OCI-LY7 (cell line): ENCODE measurements around the gene LAMA2. TPM values are rescaled to one million over a fixed set of nuclear protein-coding genes. Genes with fewer than 3 reads are reported as not detected.

Source experiments
- BruUV-seq: library from RNA; stranded (reverse); fragments of 400-500 nt; replicated peaks from 2 replicates; lab custom pipeline; 2021; lab: Mats Ljungman, UMichigan
- CTCF ChIA-PET: fragments of 300-600 bp; sonication (Branson Sonifier 250); formaldehyde crosslinking; loops from one replicate; lab custom pipeline; 2022; ENCODE audit warnings: antibody characterized with exemption; ENCODE audit not compliant: unreplicated experiment; lab: Charles Lee
- POLR2A ChIA-PET: fragments of 300-600 bp; sonication (Branson Sonifier 250); formaldehyde crosslinking; loops from one replicate; lab custom pipeline; 2022; ENCODE audit warnings: antibody characterized with exemption; lab: Charles Lee
- DNase-seq: peaks from one replicate; pipeline ENCODE4 v3.0.0-alpha.2; 2015; ENCODE audit warnings: low spot score
- H2AFZ ChIP-seq: fragments of 200-600 bp; sonication (generic), shearing (Covaris generic); 2 replicates; pipeline ENCODE4 v1.6.1; 2014; ENCODE audit warnings: mild to moderate bottlenecking, antibody characterized with exemption, low read length, moderate library complexity
- H3K27ac ChIP-seq: fragments of 200-600 bp; sonication (generic); 2 replicates; pipeline ENCODE4 v1.5.1; 2014; ENCODE audit warnings: mixed run types, low read depth, mild to moderate bottlenecking, moderate library complexity, low read length, inconsistent platforms; ENCODE audit not compliant: poor library complexity, severe bottlenecking
- H3K36me3 ChIP-seq: fragments of 200-600 bp; sonication (generic); 2 replicates; pipeline ENCODE4 v1.6.1; 2014; ENCODE audit warnings: mild to moderate bottlenecking, antibody characterized with exemption, low read length, moderate library complexity, mixed read lengths; ENCODE audit not compliant: insufficient read depth
- H3K4me1 ChIP-seq: fragments of 200-600 bp; sonication (generic); 2 replicates; pipeline ENCODE4 v1.5.1; 2014; ENCODE audit warnings: mild to moderate bottlenecking, low read length; ENCODE audit not compliant: insufficient read depth, poor library complexity, severe bottlenecking
- H3K4me2 ChIP-seq: fragments of 200-600 bp; sonication (generic); 2 replicates; pipeline ENCODE4 v1.6.1; 2014; ENCODE audit warnings: mild to moderate bottlenecking, low read length
- H3K4me3 ChIP-seq: fragments of 200-600 bp; sonication (generic); 2 replicates; pipeline ENCODE4 v1.5.1; 2014; ENCODE audit warnings: mild to moderate bottlenecking, low read depth, low read length; ENCODE audit not compliant: poor library complexity, severe bottlenecking
- H3K79me2 ChIP-seq: fragments of 200-600 bp; sonication (generic); 2 replicates; pipeline ENCODE4 v1.6.1; 2016; ENCODE audit warnings: low read depth, mild to moderate bottlenecking, low read length, moderate library complexity, mixed read lengths; ENCODE audit not compliant: insufficient read depth
- H3K9me2 ChIP-seq: fragments of 200-600 bp; sonication (generic); 2 replicates; pipeline ENCODE4 v1.6.1; 2016; ENCODE audit warnings: mild to moderate bottlenecking, low read length, mixed read lengths; ENCODE audit not compliant: insufficient read depth
- H3K9me3 ChIP-seq: fragments of 200-600 bp; sonication (generic); 2 replicates; pipeline ENCODE4 v1.6.1; 2014; ENCODE audit warnings: mild to moderate bottlenecking, mixed run types, low read length, mixed read lengths
- H4K20me1 ChIP-seq: fragments of 200-600 bp; sonication (generic); 2 replicates; pipeline ENCODE4 v1.6.1; 2014; ENCODE audit warnings: mild to moderate bottlenecking, antibody characterized with exemption, low read length, moderate library complexity, mixed read lengths; ENCODE audit not compliant: insufficient read depth
- EZH2phosphoT487 ChIP-seq: fragments of 200-600 bp; sonication (generic); IDR thresholded peaks from 2 replicates; pipeline ENCODE4 v1.6.1; 2018; ENCODE audit warnings: low read depth, borderline replicate concordance, mild to moderate bottlenecking, mixed run types, antibody characterized with exemption, low read length, moderate library complexity, mixed read lengths
- intact Hi-C: fragments of 100-400 bp; cut with micrococcal nuclease; formaldehyde crosslinking; loops from one replicate; pipeline ENCODE4 v1.10.0; 2022; ENCODE audit not compliant: unreplicated experiment
- total RNA-seq, 2 experiments: library from RNA; depleted of rRNA in 1 of 2; stranded (reverse); fragments of >200 nt in 1 of 2; shearing (Covaris generic) in 1 of 2; gene quantifications; 2 replicates each; pipeline ENCODE4 v1.2.3, GENCODE V29; 2014 to 2022
- TF ChIP-seq, protein P1 (sequence below): fragments of 200-600 bp; sonication (generic); conservative IDR thresholded peaks from 2 replicates; pipeline ENCODE4 v1.5.1; 2014; ENCODE audit warnings: mild to moderate bottlenecking, antibody characterized with exemption, low read length, moderate library complexity, mixed read lengths

LAMA2 gene
- total RNA-seq, 2 experiments from 2014 or later, result not detected

DNA sequence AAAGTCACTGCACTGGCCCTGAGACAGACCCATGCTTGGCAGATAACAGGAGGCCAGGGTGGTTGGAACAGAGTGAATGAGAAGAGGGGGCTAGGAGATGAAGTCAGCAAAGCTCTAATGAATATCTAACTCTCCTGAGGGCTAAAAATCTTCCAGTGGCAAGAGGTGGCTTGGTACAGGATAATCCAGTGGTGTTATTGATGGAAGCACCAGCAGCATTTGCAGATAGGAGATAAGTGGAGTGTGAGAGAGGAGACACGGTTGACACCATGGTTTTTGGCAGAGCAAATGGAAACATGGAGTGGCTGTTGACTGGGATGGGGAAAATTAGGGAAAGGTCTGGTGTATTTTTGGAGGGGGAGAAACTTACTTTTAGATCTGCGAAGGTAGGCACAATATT lies 464.0 kb downstream of the LAMA2 start:
- H3K4me3 ChIP-seq, result no peak overlapping the region
- no peak for DNase-seq
- H3K79me2 ChIP-seq, result no peaks in the 10 kb centered on the region
- TF ChIP-seq, protein P1, sequence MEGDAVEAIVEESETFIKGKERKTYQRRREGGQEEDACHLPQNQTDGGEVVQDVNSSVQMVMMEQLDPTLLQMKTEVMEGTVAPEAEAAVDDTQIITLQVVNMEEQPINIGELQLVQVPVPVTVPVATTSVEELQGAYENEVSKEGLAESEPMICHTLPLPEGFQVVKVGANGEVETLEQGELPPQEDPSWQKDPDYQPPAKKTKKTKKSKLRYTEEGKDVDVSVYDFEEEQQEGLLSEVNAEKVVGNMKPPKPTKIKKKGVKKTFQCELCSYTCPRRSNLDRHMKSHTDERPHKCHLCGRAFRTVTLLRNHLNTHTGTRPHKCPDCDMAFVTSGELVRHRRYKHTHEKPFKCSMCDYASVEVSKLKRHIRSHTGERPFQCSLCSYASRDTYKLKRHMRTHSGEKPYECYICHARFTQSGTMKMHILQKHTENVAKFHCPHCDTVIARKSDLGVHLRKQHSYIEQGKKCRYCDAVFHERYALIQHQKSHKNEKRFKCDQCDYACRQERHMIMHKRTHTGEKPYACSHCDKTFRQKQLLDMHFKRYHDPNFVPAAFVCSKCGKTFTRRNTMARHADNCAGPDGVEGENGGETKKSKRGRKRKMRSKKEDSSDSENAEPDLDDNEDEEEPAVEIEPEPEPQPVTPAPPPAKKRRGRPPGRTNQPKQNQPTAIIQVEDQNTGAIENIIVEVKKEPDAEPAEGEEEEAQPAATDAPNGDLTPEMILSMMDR, result no peak
- TF ChIP-seq EZH2phosphoT487, result no peak
- H4K20me1 ChIP-seq, result no peaks in the 10 kb centered on the region
- H3K4me1 ChIP-seq, result no peaks in the 10 kb centered on the region
- ChIA-PET POLR2A (no interaction called here), CTCF (no interaction called here)
- BruUV-seq, result no TSS peak
- no peaks in the 10 kb centered on the region for H3K9me2 ChIP-seq
- H3K36me3 ChIP-seq, result no peaks in the 10 kb centered on the region
- H2AFZ ChIP-seq, result no peak overlapping the region
- no peaks in the 10 kb centered on the region for H3K9me3 ChIP-seq
- intact Hi-C loops, result no loop called here
- no peak overlapping the region for H3K4me2 ChIP-seq
- H3K27ac ChIP-seq, result no peak overlapping the region

DNA sequence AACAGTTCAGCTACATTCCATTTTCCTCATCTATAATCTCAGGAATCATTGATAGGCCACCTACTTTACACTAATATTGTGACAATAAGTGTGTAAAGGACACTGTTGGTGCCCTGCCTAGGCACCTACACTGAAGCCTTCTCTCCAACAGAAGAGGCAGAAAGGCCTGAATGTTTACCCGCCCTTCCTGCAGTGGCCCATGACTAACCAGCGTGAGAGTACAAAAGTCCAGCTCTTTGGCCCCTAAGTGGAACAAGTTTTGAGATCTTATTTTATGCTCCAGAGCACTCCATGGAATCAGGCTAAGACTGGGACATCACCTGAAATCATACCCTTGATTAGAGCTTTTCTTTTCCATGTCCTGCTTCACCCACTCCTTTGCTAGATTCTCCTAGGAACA lies 467.3 kb downstream of the LAMA2 start:
- CTCF ChIA-PET, result no interaction called here
- Histone ChIP-seq H3K9me3 (no peaks in the 10 kb centered on the region), H3K27ac (no peak overlapping the region), H3K4me2 (no peak overlapping the region), H3K36me3 (no peaks in the 10 kb centered on the region), H3K4me3 (no peak overlapping the region), H2AFZ (no peak overlapping the region), H3K9me2 (no peaks in the 10 kb centered on the region), H3K4me1 (no peaks in the 10 kb centered on the region), H4K20me1 (no peaks in the 10 kb centered on the region), H3K79me2 (no peaks in the 10 kb centered on the region)
- POLR2A ChIA-PET, result interaction anchor here (0.7 to 2.2 kb wide), 7 partner anchors 11 to 508 kb away, joined by 3 to 7 read pairs (median 4); no protein-coding TSS in a partner anchor
- no peak for TF ChIP-seq EZH2phosphoT487
- TF ChIP-seq, protein P1, result no peak
- intact Hi-C loops, result no loop called here
- no TSS peak for BruUV-seq
- no peak for DNase-seq

DNA sequence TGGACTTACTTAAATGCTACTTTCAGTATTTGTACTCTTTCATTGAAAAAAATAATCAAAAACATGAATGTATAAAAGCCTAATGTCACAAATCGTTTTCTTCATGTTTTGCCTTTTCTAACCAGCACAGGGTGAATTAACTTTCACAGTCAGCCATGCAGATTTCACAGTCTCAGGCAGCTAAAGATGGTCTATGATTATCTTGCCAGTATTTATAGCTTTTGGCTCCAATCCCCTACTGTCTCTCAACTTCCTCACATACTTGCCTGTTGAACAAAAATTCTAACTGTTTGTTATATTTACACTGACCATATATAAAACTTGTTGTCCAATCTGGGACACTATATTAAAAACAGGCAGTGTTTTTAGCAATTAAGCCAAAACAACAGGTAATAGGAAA lies 468.9 kb downstream of the LAMA2 start:
- H3K36me3 ChIP-seq, result no peaks in the 10 kb centered on the region
- intact Hi-C loops, result no loop called here
- CTCF ChIA-PET, result interaction anchor here (1.0 kb wide), 1 partner anchor 12 kb away, joined by 3 read pairs; no protein-coding TSS in a partner anchor
- POLR2A ChIA-PET, result interaction anchor here (0.7 to 1.8 kb wide), 4 partner anchors 12 to 1751 kb away, joined by 3 to 7 read pairs (median 4); no protein-coding TSS in a partner anchor
- H3K9me3 ChIP-seq, result no peaks in the 10 kb centered on the region
- no peaks in the 10 kb centered on the region for H3K9me2 ChIP-seq
- no peak overlapping the region for H3K27ac ChIP-seq
- no peaks in the 10 kb centered on the region for H3K4me1 ChIP-seq
- BruUV-seq, result no TSS peak
- DNase-seq, result no peak
- H3K4me2 ChIP-seq, result no peak overlapping the region
- no peaks in the 10 kb centered on the region for H4K20me1 ChIP-seq
- H3K4me3 ChIP-seq, result no peak overlapping the region
- no peak overlapping the region for H2AFZ ChIP-seq
- no peak for TF ChIP-seq EZH2phosphoT487
- TF ChIP-seq, protein P1, result no peak
- no peaks in the 10 kb centered on the region for H3K79me2 ChIP-seq
